ENCODE results near the gene BRF1.
"Not testable (repeated sequence)": the region's sequence is repeated elsewhere in the genome, so short reads cannot be mapped to it uniquely, and the experiment has no call there.

Gene BRF1

GRCh38 chr14:105287249-105288102, 13.3 kb downstream of the BRF1 start:
- no peak for DNase-seq

- DNase-seq = no peak
Observed at GRCh38 chr14:105286759-105287144, 14.0 kb downstream of the BRF1 start.

- DNase-seq = no peak
Observed at GRCh38 chr14:105285174-105285573, 15.6 kb downstream of the BRF1 start.

- DNase-seq = no peak
Observed at GRCh38 chr14:105283899-105284298, 16.9 kb downstream of the BRF1 start.

GRCh38 chr14:105283028-105283427, 17.8 kb downstream of the BRF1 start:
- DNase-seq = no peak

GRCh38 chr14:105282098-105282725, 18.6 kb downstream of the BRF1 start:
- no peak for DNase-seq

- no peak for DNase-seq
Observed at GRCh38 chr14:105281371-105282097, 19.3 kb downstream of the BRF1 start.

- no peak for DNase-seq
Observed at GRCh38 chr14:105280525-105280924, 20.3 kb downstream of the BRF1 start.

- DNase-seq = no peak
Observed at GRCh38 chr14:105279642-105280361, 21.0 kb downstream of the BRF1 start.

GRCh38 chr14:105277448-105277847, 23.4 kb downstream of the BRF1 start:
- DNase-seq = not testable (repeated sequence)

GRCh38 chr14:105275267-105275946, 25.4 kb downstream of the BRF1 start:
- no peak for DNase-seq

GRCh38 chr14:105274637-105275036, 26.2 kb downstream of the BRF1 start:
- no peak for DNase-seq

- no peak for DNase-seq
Observed at GRCh38 chr14:105273062-105273461, 27.7 kb downstream of the BRF1 start.

GRCh38 chr14:105272623-105273022, 28.2 kb downstream of the BRF1 start:
- DNase-seq = no peak

- no peak for DNase-seq
Observed at GRCh38 chr14:105271224-105271890, 29.4 kb downstream of the BRF1 start.

GRCh38 chr14:105269405-105269804, 31.4 kb downstream of the BRF1 start:
- no peak for DNase-seq

- no peak for DNase-seq
Observed at GRCh38 chr14:105268736-105269354, 32.0 kb downstream of the BRF1 start.

- no peak for DNase-seq
Observed at GRCh38 chr14:105267820-105268548, 32.8 kb downstream of the BRF1 start.

GRCh38 chr14:105261781-105262180, 39.0 kb downstream of the BRF1 start:
- no peak for DNase-seq

- DNase-seq = no peak
Observed at GRCh38 chr14:105260959-105261358, 39.8 kb downstream of the BRF1 start.

- no peak for DNase-seq
Observed at GRCh38 chr14:105258846-105259245, 42.0 kb downstream of the BRF1 start.

All from activated gamma-delta T cell treated with Interleukin-2 at 50 U/mL for 16 hours (primary cell).